NCI-H526 (cell line): Measurements from ENCODE around the gene TMEM19.

ENCODE experiments used
- DNase-seq, 2 experiments: peaks; one replicate each; lab custom pipeline; 2025; lab: John Stamatoyannopoulos, UW

The TMEM19 gene

DNA sequence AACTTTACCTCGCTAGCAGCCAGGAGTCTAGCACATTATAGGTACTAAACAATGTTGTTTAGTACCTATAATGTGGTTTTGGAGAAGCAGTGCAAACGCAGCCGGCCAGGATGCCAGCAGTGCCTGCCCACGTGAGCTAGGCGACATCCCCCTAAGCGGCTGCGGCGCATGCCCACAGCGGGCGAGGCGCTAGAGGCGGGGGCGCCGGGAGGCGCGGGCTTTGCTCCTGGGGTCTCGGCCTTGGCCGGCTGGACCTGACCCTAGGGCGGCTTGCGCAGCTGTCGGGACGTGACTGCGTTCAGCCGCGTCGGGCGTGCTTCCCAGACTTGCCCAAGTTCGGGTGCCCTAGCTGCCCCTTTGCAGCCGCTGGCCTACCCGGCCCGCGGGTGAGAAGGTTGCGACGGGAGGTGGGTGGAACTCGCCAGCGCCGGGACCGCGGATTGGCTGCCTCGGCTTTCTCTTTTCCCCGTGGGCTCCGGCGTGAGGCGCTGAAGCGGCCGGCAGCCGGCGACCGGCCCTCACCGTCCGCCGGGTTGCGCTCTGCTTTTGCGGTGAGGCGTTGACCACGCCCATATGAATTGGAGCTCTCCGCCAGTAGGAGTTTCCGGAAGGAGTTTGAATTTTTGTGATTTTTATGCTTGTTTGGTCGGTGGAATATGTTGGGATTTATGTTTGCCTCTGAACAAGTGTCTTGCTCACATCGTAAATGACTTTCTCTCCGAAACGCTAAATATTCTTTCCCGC, at the start of gene TMEM19:
TSS of gene TMEM19 (plus strand) at position 169 of the 744 bp plus-strand sequence. CDS start 599 bp downstream, outside the sequence.
- DNase-seq: peak; percentile 75 to 95

DNA sequence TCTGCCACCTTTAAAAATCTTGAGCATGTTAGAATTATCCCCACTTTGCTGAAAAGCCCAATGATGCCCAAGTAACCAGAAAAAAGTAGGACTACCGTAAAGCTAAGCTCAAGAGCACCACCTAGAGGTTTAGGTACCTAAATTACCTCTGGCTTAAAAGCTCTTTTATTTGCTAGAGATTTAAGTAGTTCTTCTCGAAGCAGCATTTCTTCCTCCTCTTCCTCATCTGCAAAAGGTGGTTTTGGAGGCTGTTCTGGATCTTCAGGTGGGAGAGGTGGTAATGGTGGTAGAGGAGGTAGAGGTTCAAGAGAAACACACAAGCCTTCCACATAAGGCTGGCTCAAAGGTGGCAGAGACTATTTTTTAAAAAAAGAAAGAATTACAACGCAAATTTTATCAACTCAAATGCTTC, 49.2 kb upstream of the TMEM19 start:
- peak; percentile 7 to 74 for DNase-seq

DNA sequence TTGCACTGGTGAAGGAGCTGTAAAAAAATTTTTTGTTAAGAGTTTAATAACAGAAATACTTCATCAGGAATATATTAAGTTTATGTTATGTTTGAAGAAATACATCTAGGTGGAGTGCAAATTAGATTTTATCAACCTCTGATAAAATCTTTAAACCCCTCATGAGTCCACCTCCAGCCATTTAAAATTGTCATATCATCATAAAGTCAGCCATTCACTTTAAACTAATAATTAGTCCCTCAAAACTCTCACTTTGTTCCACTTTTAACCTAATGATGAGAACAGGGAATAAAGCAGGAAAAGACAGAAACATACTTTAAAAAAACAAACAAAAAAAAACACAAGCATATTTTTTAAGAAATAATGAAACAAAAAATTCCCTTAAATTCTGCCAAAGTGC, 47.4 kb upstream of the TMEM19 start:
- no peak for DNase-seq

DNA sequence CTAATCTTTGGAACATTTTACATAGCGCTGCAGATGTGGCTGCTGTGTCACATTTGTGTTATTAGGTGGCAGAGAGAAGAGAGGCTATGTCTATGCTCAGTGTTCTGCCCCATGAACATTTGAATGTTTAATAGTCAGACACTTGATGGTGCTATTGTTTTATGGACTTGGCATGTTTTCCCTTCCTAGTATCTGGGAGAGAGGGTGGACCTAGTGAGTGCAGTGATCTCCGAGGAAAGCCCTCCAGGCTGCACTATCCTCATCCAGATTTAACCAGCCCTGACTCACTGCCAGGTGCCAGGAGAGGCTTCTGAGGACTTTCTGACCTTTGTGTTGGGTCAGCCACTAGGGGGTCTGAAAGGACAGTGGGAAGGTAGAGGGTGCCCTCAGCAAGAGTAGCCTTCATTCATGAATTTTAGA, 46.5 kb upstream of the TMEM19 start:
- DNase-seq: no peak

DNA sequence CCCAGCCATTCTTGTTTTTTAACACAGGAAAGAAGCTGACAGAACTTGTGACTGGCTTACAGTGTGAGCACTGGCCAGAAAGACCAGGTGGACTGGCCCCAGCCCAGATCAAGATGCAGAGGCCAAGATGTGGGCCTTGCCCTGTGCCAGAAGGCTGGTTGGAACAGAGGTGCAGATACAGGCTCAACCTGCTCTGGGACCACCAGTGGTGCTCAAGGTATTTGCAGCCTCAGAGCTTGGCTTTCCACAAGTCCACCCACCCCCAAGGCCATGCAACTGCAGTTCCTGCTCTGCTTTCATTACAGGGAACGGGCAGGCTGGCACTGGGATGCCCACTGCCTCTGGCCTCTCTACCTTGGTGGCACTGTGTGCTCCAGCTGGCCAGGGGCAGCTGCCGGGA, 45.6 kb upstream of the TMEM19 start:
- no peak for DNase-seq

DNA sequence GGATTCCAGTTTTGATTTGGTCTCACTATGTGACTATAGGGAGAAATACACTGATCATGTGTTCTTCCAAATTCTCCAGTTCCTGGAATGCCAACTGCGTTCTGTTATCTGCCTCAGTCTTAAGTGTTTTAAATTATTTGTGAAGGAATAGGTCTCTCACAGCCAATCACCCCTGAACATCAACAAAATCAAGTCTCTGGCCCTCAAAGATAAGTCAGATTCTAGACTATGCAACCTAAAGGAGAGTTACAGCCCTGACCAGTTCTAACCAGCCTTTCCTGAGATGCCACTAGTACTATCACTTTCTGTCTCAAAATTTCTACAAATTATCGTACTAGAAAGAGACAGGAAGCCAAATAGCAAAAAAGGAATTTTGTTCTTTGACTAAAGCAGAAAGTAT, 44.5 kb upstream of the TMEM19 start:
- DNase-seq: no peak

DNA sequence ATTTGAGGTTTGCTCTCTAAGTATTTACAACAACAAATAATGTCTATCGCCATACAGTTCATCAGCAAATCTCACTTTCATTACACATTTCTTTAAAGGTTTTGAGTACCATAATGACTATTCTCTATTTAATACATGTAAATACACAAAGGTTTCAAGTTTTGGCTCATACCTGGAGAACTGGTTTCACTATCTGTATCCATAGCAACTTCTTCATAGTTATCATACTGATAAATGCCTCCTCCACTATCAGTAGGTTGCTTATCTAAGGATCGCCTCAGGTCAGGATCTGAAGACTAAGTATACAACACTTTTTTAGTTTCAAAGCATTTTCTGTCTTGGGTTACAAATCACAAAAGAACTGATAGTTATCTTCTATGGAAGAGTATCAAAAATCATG, 43.6 kb upstream of the TMEM19 start:
- no peak for DNase-seq

DNA sequence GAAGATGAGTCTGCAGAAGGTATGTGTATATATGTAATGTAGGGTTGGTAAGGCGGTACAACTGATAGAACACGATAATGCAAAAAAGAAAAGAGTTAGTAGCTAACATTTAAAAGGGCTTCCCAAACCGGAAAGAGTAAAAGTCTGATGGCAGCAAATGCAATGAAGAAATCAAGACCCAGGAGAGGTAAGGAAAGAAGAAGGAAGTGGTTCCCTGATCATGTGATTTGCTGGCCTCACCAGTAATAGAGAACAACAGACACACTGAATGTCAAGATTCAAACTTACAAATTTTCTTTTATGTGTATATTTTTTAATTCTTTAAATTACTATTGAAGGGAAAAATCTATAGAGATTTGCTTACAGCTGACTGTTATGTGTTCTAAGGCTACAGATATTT, 40.6 kb upstream of the TMEM19 start:
- DNase-seq: no peak

DNA sequence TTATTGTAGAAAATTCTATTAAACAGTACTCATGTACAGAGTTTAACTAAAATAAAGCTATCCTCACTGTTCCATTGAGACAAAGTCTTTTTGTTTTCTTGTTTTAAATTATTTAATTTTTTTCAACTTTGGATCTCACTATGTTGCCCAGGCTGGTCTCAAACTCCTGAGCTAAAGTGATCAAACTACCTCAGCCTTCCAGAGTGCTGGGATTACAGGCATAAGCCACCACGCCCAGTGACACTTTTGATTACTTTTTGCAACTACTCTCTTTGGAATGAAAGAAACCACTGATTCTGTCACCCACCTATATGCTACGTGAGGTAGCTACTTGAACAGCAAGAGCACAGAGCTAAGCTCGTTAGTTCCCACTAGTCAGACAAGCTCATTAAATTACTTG, 39.4 kb upstream of the TMEM19 start:
- no peak for DNase-seq

DNA sequence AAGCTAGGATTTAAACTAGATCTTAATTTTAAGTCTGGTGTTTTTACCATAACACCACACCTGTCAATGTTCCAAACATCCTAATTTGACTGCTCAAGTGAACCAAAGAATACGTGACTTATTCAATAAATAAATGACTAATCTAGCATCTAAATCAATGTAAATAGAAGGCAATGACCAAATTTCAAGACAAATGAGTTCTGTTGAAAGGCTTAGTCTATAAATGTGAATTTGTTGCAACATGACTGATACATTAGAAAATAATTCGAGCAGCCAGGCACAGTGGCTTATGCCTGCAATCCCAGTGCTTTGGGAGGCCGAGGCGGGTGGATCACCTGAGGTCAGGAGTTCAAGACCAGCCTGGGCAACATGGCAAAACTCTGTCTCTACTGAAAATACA, 37.3 kb upstream of the TMEM19 start:
- no peak for DNase-seq

DNA sequence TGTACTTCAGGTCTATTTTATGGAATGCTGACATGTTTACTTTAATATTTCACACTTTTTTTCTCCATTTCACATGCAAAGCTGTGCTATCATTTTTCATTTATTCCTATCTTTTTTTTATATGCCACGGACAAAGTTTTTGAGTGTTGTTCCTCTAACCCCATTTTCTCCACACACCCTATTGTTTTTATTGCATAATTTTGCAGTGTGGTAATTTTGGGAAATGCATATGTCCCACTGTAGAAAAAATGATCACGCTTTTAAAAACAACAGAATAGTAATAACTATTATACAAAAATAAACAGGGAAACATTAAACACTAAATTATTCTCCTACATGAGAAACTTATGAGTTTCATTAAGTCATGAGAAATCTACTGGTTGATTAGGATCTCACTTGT, 36.5 kb upstream of the TMEM19 start:
- DNase-seq: no peak

DNA sequence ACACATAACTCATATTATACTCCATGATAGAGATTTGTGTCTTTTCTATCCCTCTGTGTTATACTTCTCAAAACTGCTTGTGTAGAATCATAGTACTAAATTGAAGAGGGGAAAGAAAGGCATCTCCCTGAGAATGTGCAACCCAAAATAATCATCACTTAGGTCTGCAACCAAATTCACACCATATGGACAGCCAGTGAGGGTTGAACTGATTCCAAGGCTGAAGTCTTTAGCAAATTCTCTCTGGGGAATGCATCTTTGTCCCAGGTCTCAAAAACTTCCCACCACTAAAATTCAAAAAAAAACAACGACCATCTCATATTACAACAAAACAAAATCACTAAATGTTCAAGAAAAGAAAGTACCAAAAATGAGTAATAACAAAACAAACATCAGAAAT, 33.2 kb upstream of the TMEM19 start:
- no peak for DNase-seq

DNA sequence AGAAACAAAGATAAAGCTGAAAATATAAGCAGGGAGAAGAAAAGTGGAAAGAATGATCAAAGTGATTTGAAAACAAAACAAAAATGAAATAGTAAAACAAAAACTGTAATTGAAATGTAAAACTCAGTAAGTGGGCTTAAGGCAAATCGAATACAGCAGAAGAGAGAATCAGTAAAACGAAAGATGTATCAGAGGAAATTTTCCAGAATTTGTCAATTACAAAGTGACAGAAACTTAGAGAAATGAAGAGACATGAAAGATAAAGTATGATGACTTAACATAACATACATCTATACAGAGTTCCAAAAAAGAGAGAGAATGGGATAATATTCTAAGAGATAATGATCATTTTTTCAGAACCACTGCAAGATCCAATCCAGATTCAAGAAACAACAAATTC, 32.7 kb upstream of the TMEM19 start:
- no peak for DNase-seq

DNA sequence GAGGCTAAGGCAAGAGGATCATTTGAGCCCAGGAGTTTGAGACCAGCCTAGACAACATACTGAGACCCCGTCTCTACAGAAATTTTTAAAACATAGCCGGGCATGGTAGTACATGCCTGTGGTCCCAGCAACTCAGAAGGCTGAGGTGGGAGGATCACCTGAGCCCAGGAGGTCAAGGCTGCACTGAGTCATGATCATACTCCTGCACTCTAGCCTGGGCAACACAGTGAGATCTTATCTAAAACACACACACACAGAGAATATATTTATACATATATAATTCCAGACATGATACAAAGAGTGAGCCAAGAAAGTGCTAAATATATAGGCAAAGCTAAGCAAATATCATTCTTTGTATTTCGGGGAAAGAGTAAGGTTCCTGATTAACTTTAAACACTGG, 31.7 kb upstream of the TMEM19 start:
- DNase-seq: no peak

DNA sequence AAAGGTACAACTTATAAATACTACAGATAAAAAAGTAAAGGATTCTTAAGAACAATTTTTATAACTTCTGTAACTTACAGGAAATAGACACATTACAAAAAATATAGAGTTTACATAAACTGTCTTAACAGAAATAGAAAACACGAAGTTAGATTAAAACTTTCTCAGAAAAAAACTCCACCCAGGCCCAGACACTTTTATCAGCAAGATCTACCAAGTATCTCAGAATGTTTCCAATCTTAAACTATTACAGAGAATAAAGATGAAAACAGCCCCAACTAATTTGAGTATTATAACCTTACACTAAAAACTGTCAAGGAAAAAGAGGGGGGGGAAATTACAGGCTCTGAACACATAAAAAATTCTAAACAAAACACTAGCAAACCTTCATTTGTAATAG, 30.4 kb upstream of the TMEM19 start:
- DNase-seq: no peak

DNA sequence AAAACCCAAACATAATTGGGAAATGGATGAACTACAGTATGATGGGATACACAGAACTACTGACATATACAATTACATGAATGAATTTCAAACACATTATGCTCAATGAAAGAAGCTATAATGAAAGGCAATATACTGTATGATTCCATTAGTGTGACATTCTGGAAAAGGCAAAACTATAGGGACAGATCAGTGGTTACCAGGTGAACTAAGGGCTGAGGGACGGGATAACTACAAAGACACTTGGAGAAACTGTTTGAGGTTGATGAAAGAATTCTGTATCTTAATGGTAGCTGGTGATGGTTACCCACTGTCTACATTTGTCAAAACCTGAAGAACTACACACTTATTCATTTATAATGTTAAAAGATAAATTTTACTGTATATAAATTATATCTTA, 30.0 kb upstream of the TMEM19 start:
- DNase-seq: no peak

DNA sequence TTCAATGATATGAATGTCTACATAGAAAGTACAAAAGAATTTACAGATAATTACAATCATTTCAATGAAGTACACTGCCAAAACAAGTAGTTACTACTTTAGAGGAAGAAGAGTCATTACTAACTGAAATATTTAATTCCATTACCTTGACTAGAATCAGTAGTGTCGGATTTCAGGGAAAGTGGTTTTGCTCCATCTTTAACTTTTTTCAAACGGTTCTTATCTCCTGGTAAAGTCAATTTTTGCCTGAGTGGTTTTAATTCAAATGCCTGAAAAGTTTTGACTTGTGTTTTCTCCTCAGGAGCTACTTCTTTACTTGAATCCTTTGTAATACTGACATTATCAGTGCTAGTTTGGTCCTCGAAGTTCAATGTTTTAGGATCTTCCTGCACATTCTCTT, 29.1 kb upstream of the TMEM19 start:
- DNase-seq: no peak

DNA sequence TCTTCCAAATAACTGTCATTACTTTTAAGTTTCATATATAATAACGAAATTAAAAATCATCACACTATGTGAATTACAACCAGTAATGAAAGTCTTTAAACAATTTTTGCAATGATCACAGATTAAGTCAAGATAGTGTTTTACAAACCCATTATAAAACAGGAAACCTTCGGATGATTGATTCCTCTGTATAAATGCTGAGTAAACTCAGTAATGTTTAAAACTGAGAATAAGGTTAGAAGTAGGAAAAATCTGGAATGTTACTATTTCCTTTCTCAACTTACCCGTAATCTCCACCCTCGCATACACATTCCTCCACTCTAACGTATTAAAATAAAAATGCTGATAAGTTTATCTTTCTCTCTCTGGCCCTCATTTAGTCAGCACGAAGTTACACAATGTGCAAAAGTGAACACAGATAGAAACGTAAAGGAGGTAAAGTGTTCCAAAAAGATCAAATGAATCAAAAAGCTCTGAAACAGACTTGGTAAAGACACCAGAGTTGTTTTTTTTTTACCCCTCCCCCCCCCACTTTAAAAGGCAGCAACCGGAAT, 23.8 kb upstream of the TMEM19 start:
- no peak for DNase-seq

DNA sequence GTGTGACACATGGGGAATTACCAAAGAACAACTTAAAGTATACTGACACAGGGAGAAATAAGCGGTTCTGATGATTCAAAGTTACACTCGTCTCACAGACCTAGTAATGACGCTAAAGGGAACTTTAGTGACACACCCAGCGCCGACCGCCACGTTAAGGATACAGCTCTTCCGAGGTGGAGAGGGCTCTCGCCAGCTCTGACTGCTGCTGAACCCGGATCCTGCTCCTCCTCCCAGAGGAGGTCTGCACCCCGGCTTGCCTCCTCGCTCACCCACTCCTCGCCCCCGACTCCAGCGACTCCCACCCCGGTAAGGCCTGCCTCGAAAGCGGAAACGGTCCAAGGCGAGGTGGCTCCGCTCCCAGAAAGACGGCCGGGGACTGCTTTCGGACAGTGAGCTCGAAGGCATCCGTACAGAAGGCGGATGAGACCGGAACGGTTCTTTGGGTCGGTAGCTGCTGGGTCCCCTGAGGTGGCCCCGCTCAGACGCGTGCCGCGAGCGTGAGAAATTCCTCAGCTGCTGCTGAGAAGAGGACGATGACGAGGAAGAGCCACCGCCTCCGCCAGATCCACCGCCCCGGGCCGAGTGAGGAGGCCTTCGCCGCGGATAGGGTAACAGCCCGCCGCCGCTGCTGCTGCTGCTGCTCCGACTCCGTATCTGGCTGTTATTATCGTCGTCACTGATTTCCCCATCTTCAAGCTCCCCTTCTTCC, 22.9 kb upstream of the TMEM19 start:
- peak in 1 of 2 experiments; percentile 75 for DNase-seq

DNA sequence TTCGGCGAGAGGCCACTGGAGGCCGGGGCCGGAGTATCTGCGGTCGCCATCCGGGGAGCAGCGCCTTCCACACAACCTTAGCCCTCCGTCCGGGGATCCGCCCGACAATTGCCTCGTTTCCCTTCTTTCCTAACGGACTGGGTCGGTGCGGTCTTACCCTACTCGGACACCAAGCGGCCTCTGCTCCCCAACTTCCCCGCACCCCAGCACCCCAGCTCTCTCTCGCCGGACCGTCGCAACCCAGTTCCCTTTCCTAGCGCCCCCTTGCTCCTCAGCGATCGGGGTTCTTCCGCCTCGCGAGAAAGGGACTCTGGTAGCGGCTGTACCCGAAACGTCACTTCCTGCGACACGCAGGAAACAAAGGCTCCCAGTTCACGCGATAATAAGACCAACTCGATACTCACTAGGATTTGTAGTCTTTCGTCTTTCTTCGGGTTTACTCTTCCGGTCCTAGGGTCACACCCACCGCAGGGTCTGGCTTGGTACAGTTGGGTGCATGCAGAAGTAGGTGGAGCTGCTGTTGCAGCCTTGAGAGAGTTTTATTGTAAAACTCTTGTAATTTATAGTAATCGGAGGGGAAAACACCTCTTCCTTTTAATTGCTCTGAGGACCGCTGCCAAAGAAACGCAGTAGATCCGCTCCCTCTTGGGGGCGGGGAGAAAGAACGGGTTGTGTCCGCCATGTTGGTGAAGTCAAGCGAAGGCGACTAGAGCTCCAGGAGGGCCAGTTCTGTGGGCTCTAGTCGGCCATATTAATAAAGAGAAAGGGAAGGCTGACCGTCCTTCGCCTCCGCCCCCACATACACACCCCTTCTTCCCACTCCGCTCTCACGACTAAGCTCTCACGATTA, 22.1 kb upstream of the TMEM19 start, which contains the start of the genes THAP2 and ZFC3H1:
TSS of gene THAP2 (plus strand) at position 741 of the 850 bp plus-strand sequence. CDS start 209 bp downstream, outside the sequence.
TSS of gene ZFC3H1 (minus strand) at position 288 of the 850 bp plus-strand sequence. CDS start at position 50, 238 bp downstream.
- DNase-seq: peak; percentile 98 to 99

DNA sequence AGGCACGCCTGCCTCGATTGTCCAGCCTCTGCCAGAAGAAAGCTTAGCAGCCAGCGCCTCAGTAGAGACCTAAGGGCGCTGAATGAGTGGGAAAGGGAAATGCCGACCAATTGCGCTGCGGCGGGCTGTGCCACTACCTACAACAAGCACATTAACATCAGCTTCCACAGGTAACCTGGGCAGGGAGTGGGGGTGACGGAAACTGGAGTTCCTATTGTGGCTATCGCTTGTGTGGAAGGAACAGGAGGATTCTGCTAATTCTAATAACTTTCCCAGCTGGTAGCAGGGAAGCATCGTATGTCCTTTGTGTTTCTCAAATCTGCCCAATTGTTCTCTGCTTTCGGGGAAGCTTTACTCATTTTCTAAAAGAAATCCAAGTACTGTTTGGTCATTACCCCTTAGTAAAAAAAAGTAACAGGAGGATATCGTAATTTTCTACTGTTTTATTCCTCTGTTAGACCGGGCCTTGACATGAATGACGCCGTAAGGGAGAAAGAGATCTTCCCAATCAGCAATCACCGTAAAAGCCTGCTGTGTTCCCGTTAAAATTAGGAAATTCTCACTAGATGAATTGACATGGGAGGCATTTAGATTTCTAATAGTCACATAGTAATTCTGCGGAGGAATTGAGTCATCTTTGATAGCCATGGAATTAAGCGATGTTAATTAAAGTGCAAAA, 21.3 kb upstream of the TMEM19 start:
- DNase-seq: peak; percentile 84 to 88

DNA sequence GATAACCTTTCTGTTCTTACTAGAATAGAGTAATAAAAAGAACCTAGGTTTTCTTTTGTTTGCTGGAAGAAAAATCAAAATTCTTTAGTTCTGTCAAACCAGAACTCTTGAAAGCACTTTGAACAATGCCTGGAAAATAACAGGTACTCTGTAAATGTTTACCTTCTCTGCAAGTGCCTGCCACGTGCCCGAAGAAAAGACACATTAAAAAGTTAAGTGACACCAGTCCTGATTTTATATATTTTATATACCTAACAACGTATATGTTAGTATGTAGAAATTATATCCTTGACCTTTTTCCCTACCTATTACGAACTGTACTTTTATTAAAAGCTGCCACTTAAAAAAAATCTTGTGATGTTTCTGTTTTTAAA, 20.8 kb upstream of the TMEM19 start:
- no peak for DNase-seq
